HG03521 (cell line): ENCODE measurements around the gene SMIM31.

ENCODE experiments used
- ATAC-seq: cut with Tn5 transposase; IDR thresholded peaks from one replicate; pipeline ENCODE4 v1.9.1; 2021; ENCODE audit warnings: mild to moderate bottlenecking, moderate library complexity; ENCODE audit not compliant: unreplicated experiment

SMIM31 gene

GRCh38 chr4:164753873-164754488 lies at the start of gene SMIM31:
Gene SMIM31 (plus strand): TSS chr4:164754131. CDS start chr4:164770444, 16,313 bp downstream.
- ATAC-seq = no peak

- ATAC-seq = no peak
Observed at GRCh38 chr4:164706675-164707074, 47.3 kb upstream of the SMIM31 start.

GRCh38 chr4:164716901-164717300 lies 37.0 kb upstream of the SMIM31 start:
- ATAC-seq = peak; percentile 68

GRCh38 chr4:164718827-164719226 lies 35.1 kb upstream of the SMIM31 start:
- no peak for ATAC-seq

GRCh38 chr4:164725066-164725465 lies 28.9 kb upstream of the SMIM31 start:
- ATAC-seq = no peak

GRCh38 chr4:164730705-164731393 lies 23.1 kb upstream of the SMIM31 start:
- ATAC-seq = no peak

- ATAC-seq = peak; percentile 61
Observed at GRCh38 chr4:164731827-164732474, 22.0 kb upstream of the SMIM31 start.

- ATAC-seq = peak; percentile 58
Observed at GRCh38 chr4:164734484-164734883, 19.4 kb upstream of the SMIM31 start.

GRCh38 chr4:164748375-164748774 lies 5.6 kb upstream of the SMIM31 start:
- ATAC-seq = no peak

- ATAC-seq = no peak
Observed at GRCh38 chr4:164755432-164755831, 1.5 kb downstream of the SMIM31 start.

GRCh38 chr4:164756686-164757085 lies 2.8 kb downstream of the SMIM31 start:
- ATAC-seq = no peak

- ATAC-seq = no peak
Observed at GRCh38 chr4:164761241-164761640, 7.3 kb downstream of the SMIM31 start.

- ATAC-seq = no peak
Observed at GRCh38 chr4:164761746-164762275, 7.9 kb downstream of the SMIM31 start.

GRCh38 chr4:164765096-164765495 lies 11.2 kb downstream of the SMIM31 start:
- ATAC-seq = no peak

GRCh38 chr4:164765833-164766232 lies 11.9 kb downstream of the SMIM31 start:
- ATAC-seq = no peak

GRCh38 chr4:164768516-164768915 lies 14.6 kb downstream of the SMIM31 start:
- ATAC-seq = peak; percentile 63

GRCh38 chr4:164770010-164770724 lies 16.2 kb downstream of the SMIM31 start:
- no peak for ATAC-seq

- ATAC-seq = no peak
Observed at GRCh38 chr4:164771088-164771487, 17.2 kb downstream of the SMIM31 start.

GRCh38 chr4:164772076-164772475 lies 18.1 kb downstream of the SMIM31 start:
- ATAC-seq = no peak

GRCh38 chr4:164779080-164779479 lies 25.1 kb downstream of the SMIM31 start:
- ATAC-seq = no peak

GRCh38 chr4:164779811-164780216 lies 25.9 kb downstream of the SMIM31 start:
- no peak for ATAC-seq
